ENCODE measurements around the gene PRPF6. TPM values are rescaled to one million over a fixed set of nuclear protein-coding genes. Genes with fewer than 3 reads are reported as not detected.

Gene PRPF6
- total and polyA plus RNA-seq, 2 of the 13 experiments (the other 11 are each of a cell fraction or from before 2014, with no cell fraction given): 63.7 to 101 TPM

DNA sequence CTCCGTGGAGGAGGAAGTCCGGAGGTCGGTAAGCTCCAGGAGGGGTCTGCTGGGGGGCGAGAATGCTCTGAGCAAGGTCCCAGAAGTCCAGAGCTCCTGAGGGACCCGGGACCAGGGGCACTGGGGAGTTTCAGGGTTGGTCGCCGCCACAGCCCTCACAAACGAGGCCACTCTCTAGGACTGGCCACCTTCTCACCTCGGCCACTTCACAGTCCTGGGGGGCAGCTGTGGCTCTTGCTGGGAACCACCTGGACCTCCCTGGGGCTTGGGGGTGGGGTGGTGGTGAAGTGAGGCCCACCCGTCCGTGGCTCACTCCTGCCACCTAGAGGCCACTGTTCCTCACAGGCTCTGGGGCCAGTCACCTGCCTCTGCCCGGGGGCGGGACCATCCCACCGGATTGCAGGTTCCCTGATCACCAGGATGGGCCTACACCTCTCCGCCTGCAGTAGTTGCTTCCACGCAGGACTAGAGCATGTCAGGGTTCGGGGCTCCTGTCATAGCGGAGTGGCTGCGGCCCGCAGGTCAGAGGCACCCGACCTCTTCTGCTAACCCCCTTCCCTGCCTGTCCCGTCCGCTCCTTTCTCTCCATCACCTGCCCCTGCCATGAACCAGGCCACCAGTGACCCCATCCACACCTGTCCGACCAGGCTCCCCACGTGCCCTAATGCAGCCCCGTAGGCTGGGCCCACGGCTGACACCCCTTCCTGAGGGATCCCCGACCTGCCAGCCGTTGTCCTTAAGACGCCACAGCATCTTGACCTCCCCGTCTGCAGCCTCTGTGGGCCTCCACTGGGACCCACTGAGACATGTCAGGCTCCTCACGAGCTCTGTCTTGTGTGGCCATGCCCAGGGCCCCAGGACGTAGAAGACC lies 76.9 kb downstream of the PRPF6 start (continued):
- no peak for TF ChIP-seq CEBPB (IDR thresholded peaks at IDR 0.05; ENCODE audit: borderline replicate concordance, low read depth, low read length)
- no peak for TF ChIP-seq ZNF292 (CRISPR knock-in tag; IDR thresholded peaks at IDR 0.05; ENCODE audit: borderline replicate concordance, low read depth)
- no peak for TF ChIP-seq ZNF839 (CRISPR knock-in tag; IDR thresholded peaks at IDR 0.05; ENCODE audit: borderline replicate concordance)
- TF ChIP-seq ZFP36L1 (CRISPR knock-in tag; IDR thresholded peaks at IDR 0.05): no peak
- no peak for TF ChIP-seq AGO2 (optimal IDR thresholded peaks at IDR 0.05; ENCODE audit: low read depth, low read length)
- TF ChIP-seq, protein P1, sequence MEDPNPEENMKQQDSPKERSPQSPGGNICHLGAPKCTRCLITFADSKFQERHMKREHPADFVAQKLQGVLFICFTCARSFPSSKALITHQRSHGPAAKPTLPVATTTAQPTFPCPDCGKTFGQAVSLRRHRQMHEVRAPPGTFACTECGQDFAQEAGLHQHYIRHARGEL (CRISPR knock-in tag; IDR thresholded peaks at IDR 0.05): 0 out of 2 replicates have a peak, but pooled peaks have one; percentile 1
- TF ChIP-seq LCORL (IDR thresholded peaks at IDR 0.05): no peak
- peak; percentile 60 for TF ChIP-seq LCORL (CRISPR knock-in tag; IDR thresholded peaks at IDR 0.05)
- 0 out of 2 replicates have a peak, but pooled peaks have one; percentile 55 for TF ChIP-seq MIER2 (CRISPR knock-in tag; IDR thresholded peaks at IDR 0.05)
- no peak for TF ChIP-seq ZNF33B (CRISPR knock-in tag; IDR thresholded peaks at IDR 0.05)
- peak; percentile 85 for TF ChIP-seq ARNT2 (CRISPR knock-in tag; IDR thresholded peaks at IDR 0.05; ENCODE audit: low read depth)
- TF ChIP-seq ZNF891 (CRISPR knock-in tag; IDR thresholded peaks at IDR 0.05): no peak; the same call in none of the 2 replicates
- peak; percentile 81; the same call in 1 of the 2 replicates for TF ChIP-seq KLF12 (CRISPR knock-in tag; IDR thresholded peaks at IDR 0.05; ENCODE audit: borderline replicate concordance)
- TF ChIP-seq ZNF782 (CRISPR knock-in tag; IDR thresholded peaks at IDR 0.05; ENCODE audit: borderline replicate concordance): peak; percentile 96
- TF ChIP-seq RFX3 (CRISPR knock-in tag; IDR thresholded peaks at IDR 0.05): no peak
- no peak for TF ChIP-seq ZNF577 (CRISPR knock-in tag; IDR thresholded peaks at IDR 0.05; ENCODE audit: borderline replicate concordance, low read depth)
- TF ChIP-seq ZNF333 (CRISPR knock-in tag; IDR thresholded peaks at IDR 0.05; ENCODE audit: borderline replicate concordance): no peak; the same call in 1 of the 2 replicates
- no peak for TF ChIP-seq SRY (CRISPR knock-in tag; IDR thresholded peaks at IDR 0.05)
- TF ChIP-seq CHD2 (IDR thresholded peaks at IDR 0.05; ENCODE audit: low read depth, low read length): peak; percentile 69; the same call in 1 of the 2 replicates
- TF ChIP-seq SUZ12 (IDR thresholded peaks at IDR 0.05; ENCODE audit: low read depth, low read length): no peak
- TF ChIP-seq, protein P2, sequence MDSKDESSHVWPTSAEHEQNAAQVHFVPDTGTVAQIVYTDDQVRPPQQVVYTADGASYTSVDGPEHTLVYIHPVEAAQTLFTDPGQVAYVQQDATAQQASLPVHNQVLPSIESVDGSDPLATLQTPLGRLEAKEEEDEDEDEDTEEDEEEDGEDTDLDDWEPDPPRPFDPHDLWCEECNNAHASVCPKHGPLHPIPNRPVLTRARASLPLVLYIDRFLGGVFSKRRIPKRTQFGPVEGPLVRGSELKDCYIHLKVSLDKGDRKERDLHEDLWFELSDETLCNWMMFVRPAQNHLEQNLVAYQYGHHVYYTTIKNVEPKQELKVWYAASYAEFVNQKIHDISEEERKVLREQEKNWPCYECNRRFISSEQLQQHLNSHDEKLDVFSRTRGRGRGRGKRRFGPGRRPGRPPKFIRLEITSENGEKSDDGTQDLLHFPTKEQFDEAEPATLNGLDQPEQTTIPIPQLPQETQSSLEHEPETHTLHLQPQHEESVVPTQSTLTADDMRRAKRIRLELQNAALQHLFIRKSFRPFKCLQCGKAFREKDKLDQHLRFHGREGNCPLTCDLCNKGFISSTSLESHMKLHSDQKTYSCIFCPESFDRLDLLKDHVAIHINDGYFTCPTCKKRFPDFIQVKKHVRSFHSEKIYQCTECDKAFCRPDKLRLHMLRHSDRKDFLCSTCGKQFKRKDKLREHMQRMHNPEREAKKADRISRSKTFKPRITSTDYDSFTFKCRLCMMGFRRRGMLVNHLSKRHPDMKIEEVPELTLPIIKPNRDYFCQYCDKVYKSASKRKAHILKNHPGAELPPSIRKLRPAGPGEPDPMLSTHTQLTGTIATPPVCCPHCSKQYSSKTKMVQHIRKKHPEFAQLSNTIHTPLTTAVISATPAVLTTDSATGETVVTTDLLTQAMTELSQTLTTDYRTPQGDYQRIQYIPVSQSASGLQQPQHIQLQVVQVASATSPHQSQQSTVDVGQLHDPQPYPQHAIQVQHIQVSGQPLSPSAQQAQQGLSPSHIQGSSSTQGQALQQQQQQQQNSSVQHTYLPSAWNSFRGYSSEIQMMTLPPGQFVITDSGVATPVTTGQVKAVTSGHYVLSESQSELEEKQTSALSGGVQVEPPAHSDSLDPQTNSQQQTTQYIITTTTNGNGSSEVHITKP (CRISPR knock-in tag; IDR thresholded peaks at IDR 0.05; ENCODE audit: low read depth): peak; percentile 31; the same call in 1 of the 2 replicates
- TF ChIP-seq ZSCAN12 (CRISPR knock-in tag; IDR thresholded peaks at IDR 0.05): 0 out of 2 replicates have a peak, but pooled peaks have one; percentile 24
- no peak for TF ChIP-seq ATF7 (IDR thresholded peaks at IDR 0.05)
- 0 out of 2 replicates have a peak, but pooled peaks have one; percentile 19 for TF ChIP-seq ATF7 (CRISPR knock-in tag; IDR thresholded peaks at IDR 0.05)
- TF ChIP-seq ZFP36L2 (CRISPR knock-in tag; IDR thresholded peaks at IDR 0.05): no peak
- peak; percentile 79 for TF ChIP-seq BHLHE40 (IDR thresholded peaks at IDR 0.05; ENCODE audit: low read length)
- TF ChIP-seq SRSF4 (IDR thresholded peaks at IDR 0.05; ENCODE audit: low read depth, low read length, poor library complexity, severe bottlenecking): no peak
- no peak; the same call in 1 of the 2 replicates for TF ChIP-seq SIN3A (IDR thresholded peaks at IDR 0.05; ENCODE audit: borderline replicate concordance, low read depth, low read length)

Data from HepG2 (cell line).